NCI-H2227 (cell line): Measurements from ENCODE around the gene MINAR1.

Experiments
- DNase-seq: peaks from one replicate; lab custom pipeline; 2025; ENCODE audit not compliant: unreplicated experiment; lab: John Stamatoyannopoulos, UW

MINAR1 gene

GRCh38 chr15:79463043-79463780 lies 31.1 kb downstream of the MINAR1 start:
- no peak for DNase-seq

DNA sequence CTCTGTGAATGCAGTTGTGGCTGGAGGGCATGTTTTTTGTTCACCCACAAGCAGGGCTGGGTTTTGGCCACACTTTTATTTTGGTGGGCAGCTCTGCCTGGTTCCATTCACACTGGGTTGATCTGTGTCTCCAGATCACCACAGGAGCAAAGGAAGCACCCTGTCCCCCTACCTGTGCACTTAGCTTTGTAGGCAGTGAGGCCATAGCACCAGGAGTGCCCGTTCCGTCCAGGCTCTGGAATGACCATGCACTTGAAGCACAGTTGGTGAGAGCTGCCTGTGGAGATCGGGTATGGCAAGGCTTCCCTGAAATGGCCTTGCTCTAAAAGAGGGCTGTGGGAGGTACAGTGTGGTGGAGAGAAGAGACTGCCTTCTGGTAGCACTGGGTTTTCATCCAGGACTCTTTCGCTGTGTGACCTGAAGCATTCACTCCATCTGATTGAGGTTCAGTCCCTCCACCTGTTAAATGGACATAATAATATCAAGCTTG lies 31.7 kb downstream of the MINAR1 start:
- DNase-seq = no peak

DNA sequence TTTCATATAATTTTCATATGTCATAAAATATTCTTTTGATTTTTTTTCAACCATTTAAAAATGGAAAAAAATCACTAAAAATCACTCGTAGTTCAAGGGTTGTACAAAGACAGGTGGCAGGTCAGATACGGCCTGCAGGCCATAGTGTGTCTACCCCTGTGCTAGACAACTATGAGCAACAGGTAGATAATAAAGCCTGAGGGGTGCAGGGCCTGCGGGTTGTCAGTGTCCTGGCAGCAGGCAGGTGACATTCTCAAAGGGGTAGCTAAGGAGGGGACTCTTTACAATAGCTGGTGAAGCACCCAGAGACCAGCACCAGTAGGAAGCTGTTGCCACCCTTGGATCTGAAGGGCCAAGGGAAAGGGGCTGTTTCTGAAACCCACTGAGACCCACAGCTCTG lies 34.4 kb downstream of the MINAR1 start:
- no peak for DNase-seq

- DNase-seq = no peak
Observed at GRCh38 chr15:79467865-79468586, 35.9 kb downstream of the MINAR1 start.

DNA sequence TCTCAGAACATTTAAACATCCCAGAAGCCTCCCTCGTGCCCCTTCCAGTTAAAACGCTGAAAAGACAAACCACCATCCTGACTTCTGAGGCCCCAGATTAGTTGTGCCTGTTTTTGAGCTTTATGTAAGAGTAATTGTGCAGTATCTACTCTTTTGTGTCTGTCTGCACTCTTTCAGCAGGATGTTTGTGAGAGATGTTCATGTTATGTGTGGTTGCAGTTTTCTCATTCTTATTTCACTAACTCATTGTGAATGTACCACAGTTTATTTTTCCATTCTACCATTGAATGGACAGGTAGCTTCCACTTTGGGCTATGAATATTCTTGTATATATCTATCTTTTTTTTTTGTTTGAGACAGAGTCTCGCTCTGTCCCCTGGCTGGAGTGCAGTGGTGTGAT lies 40.3 kb downstream of the MINAR1 start:
- DNase-seq = no peak

- no peak for DNase-seq
Observed at GRCh38 chr15:79474252-79474651, 42.1 kb downstream of the MINAR1 start.

DNA sequence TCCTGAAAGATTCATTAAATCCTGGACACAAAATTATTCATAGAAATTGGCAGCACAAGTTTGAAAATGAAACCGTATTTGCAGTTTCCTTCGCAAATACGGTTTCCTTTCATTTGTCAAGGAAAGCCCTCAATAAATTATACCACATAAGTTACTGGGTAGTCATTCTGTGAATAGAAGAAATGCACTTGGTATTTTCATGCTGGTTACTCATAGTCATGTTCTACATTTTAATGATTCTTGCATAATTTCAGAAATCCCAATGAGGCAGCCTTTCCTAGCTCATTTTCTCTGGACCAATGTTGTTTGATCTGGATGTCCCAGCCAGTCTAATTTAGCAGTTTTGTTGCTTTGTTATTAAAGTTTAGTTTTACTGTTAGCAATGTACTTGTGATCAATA lies 43.2 kb downstream of the MINAR1 start:
- no peak for DNase-seq

DNA sequence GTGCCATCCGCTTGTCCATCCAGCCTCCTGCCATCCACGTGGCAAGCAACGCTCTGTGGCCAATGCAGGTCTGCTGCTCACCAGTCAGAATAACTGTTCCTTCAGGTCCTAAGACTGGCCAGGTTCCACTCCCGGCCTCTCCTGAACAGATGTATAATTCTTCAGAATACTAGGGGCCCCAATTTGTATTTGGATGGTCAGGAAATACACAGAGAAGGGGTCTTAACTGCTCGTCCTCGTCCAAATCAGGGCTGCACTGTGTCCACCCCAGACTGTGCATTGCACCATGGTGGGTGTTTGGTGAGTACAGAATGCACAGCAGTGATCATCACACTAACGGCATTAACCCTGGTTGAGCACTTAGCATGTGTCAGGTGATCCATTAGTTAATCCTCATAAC lies 46.0 kb downstream of the MINAR1 start:
- DNase-seq = no peak

GRCh38 chr15:79479616-79480015 lies 47.5 kb downstream of the MINAR1 start:
- no peak for DNase-seq

- no peak for DNase-seq
Observed at GRCh38 chr15:79481793-79482192, 49.7 kb downstream of the MINAR1 start.
